Lower leg skin (tissue), 4 donors: ENCODE measurements around the gene FCN3. TPM values are rescaled to one million over a fixed set of nuclear protein-coding genes. Genes with fewer than 3 reads are reported as not detected.

Experiments
- DNase-seq, 2 donors: peaks; one replicate each; pipeline ENCODE4 v3.0.0-alpha.2; 2019; ENCODE audit warnings: low spot score in 2 of 2
- H3K4me3 ChIP-seq: fragments of 200-600 bp; sonication (generic); 2 replicates; pipeline ENCODE4 v1.5.1; 2017; ENCODE audit warnings: mild to moderate bottlenecking, low read depth; ENCODE audit not compliant: poor library complexity, severe bottlenecking
- POLR2A ChIP-seq, 2 donors: fragments of 450-650 bp; IDR thresholded peaks; one replicate each; pipeline ENCODE4 v1.6.1; 2016 to 2017; ENCODE audit warnings: antibody characterized with exemption in 2 of 2, mild to moderate bottlenecking in 1 of 2, moderate library complexity in 1 of 2
- WGBS, 2 donors: methylation state at CpG; one replicate each; pipeline ENCODE4 v1.1.5; 2018; 5-methylcytosine and 5-hydroxymethylcytosine counted together
- intact Hi-C: fragments of 100-400 bp; cut with DNase I; formaldehyde crosslinking; loops from one replicate; pipeline ENCODE4 v1.15.0; 2023; ENCODE audit warnings: low total_unique reads
- total RNA-seq, 4 donors: library from RNA; depleted of rRNA; stranded (reverse); fragments of >200 nt; gene quantifications; one replicate each; pipeline ENCODE4 v1.1.0, GENCODE V29; 2016
- TF ChIP-seq, protein P1 (sequence below), 3 donors: fragments of 450-650 bp; IDR thresholded peaks; one replicate each; pipeline ENCODE4 v1.5.1; 2016; ENCODE audit warnings: antibody characterized with exemption in 3 of 3, mild to moderate bottlenecking in 3 of 3, moderate library complexity in 2 of 3

FCN3 gene
- total RNA-seq, 4 donors from 2014 or later = 1.0 to 6.5 (median 1.7) TPM; not detected in 1

DNA sequence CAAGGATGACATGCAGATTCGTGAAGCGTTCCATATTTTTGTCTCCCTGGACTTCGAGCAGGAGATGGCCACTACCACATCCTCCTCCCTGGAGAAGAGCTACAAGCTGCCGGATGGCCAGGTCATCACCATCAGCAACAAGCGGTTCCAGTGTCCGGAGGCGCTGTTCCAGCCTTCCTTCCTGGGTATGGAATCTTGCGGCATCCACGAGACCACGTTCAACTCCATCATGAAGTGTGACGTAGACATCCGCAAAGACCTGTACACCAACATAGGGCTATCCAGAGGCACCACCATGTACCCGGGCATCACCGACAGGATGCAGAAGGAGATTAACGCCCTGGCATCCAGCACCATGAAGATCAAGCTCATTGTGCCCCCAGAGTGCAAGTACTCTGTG is 49.3 kb downstream of the FCN3 start:
- DNase-seq = no peak
- no peak overlapping the region for H3K4me3 ChIP-seq
- 91 to 93% methylated on average over 15 of the region's 15 CpGs for WGBS, 2 donors
- TF ChIP-seq POLR2A (IDR thresholded peaks at IDR 0.05) = no peak
- TF ChIP-seq, protein P1, sequence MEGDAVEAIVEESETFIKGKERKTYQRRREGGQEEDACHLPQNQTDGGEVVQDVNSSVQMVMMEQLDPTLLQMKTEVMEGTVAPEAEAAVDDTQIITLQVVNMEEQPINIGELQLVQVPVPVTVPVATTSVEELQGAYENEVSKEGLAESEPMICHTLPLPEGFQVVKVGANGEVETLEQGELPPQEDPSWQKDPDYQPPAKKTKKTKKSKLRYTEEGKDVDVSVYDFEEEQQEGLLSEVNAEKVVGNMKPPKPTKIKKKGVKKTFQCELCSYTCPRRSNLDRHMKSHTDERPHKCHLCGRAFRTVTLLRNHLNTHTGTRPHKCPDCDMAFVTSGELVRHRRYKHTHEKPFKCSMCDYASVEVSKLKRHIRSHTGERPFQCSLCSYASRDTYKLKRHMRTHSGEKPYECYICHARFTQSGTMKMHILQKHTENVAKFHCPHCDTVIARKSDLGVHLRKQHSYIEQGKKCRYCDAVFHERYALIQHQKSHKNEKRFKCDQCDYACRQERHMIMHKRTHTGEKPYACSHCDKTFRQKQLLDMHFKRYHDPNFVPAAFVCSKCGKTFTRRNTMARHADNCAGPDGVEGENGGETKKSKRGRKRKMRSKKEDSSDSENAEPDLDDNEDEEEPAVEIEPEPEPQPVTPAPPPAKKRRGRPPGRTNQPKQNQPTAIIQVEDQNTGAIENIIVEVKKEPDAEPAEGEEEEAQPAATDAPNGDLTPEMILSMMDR (IDR thresholded peaks at IDR 0.05) = no peak
- intact Hi-C loops = no loop called here

DNA sequence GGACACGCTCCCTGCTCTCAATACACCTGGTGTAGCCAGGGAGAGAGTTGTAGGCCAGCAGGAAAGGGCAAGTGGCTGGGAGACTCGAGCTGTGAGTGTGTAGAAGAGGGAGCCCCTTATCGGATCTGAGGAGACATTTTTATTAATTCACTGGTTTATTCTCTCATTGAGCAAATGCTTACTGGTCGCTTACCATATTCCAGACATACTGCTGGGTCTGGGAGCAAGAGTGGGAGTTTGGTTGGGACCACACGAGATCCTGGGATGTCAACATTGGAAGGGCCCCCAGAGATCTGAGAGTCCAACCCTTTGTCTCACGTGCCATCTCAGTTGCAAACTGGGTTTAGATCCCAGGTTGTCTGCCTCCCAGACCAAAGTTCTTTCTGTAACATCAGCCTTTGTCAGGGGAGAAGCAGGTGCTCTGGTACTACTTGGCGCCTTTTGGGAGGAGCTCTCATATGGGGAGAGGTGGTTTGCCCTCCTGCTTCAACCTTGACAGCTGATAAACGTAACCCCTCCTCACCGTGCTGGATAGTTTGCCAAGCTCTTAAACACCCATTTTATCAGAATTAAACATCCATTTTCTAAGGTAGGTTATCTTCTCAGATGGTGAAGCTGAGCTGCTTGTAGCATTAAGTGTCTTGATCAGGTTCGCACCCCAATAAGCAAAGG is 51.9 kb downstream of the FCN3 start:
- intact Hi-C loops = no loop called here
- 9 to 11% methylated on average over 10 of the region's 10 CpGs for WGBS, 2 donors
- TF ChIP-seq POLR2A (IDR thresholded peaks at IDR 0.05) = no peak
- TF ChIP-seq, protein P1 (IDR thresholded peaks at IDR 0.05) = no peak

DNA sequence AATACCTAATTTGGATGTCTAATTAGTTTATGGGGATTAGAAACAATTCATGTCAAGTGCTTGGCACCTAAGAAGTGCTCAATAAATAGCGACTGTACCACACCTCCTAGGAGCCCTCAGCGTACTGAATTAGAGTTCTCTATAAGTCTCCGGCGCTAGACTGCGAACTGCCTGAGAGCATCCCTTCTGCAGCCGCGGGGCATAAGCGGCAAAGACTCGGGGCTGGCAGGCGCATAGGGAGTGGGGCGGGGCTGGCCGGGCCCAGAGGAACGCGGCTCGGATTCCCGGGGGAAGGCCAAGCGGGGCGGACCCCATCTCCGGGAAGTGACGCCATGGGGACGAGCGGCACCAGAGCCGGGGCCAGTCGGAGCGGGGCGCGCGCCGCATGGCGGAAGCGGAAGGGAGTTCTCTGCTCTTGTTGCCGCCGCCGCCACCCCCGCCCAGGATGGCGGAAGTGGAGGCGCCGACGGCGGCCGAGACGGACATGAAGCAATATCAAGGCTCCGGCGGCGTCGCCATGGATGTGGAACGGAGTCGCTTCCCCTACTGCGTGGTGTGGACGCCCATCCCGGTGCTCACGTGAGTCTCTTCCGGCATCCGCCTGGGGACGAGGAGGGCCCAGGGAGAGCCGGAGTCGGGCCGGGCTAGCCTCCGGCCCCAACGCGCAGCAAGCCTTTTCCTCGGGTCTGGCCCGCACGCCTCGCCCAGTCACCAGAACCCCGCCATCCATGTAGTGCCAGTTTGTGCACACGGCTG is 52.6 kb downstream of the FCN3 start, which contains the start of gene TMEM222:
TSS of gene TMEM222 (plus strand) at position 351 of the 756 bp plus-strand sequence. CDS start at position 386, 35 bp downstream.
- whole genome bisulfite sequencing, 2 donors = 1% methylated on average over 27 to 56 of the region's 67 CpGs
- intact Hi-C loops = no loop called here
- TF ChIP-seq, protein P1 (IDR thresholded peaks at IDR 0.05) = peak in 1 of 3 donors; percentile 67
- no peak for TF ChIP-seq POLR2A (IDR thresholded peaks at IDR 0.05)
- DNase-seq = peak; percentile 95 to 99
- peak within 1 kb of the TSS; percentile 91 for H3K4me3 ChIP-seq

More for the DNA sequence above, 51.9 kb downstream of the FCN3 start:
- DNase-seq = no peak
- H3K4me3 ChIP-seq = peak overlapping the region; percentile 91

Other genes with a start within 250 kb of the FCN3 start
- 10 to 100 TPM; 10.9 to 19.4 (median 13.2) TPM for gene SLC9A1, start 219.7 kb downstream of the FCN3 start, total RNA-seq
- gene WDTC1, start 140.2 kb downstream of the FCN3 start, total RNA-seq = 10 to 100 TPM; 43.8 to 75.6 (median 65.1) TPM
- gene TMEM222, start 52.7 kb downstream of the FCN3 start, total RNA-seq = 10 to 100 TPM; 24.3 to 35.2 (median 28.7) TPM
- 100 to 1,000 TPM; 183 to 231 (median 219) TPM for gene SYTL1, start 32.8 kb downstream of the FCN3 start, total RNA-seq
- gene MAP3K6, start 7.9 kb downstream of the FCN3 start, total RNA-seq = 100 to 1,000 TPM in 2 of 4 donors, 10 to 100 TPM in 2; 85.0 to 140 (median 100) TPM
- gene CD164L2, start 8.5 kb upstream of the FCN3 start, total RNA-seq = 10 to 100 TPM in 2 of 4 donors, 1 to 10 TPM in 2; 4.3 to 12.0 (median 10.0) TPM
- gene GPR3, start 17.8 kb upstream of the FCN3 start, total RNA-seq = 1 to 10 TPM in 2 of 4 donors, under 1 TPM in 2; 0.22 to 1.3 (median 0.68) TPM
- 10 to 100 TPM; 53.8 to 76.6 (median 70.3) TPM for gene WASF2, start 115.3 kb upstream of the FCN3 start, total RNA-seq
- gene AHDC1, start 229.3 kb upstream of the FCN3 start, total RNA-seq = 10 to 100 TPM; 37.7 to 63.0 (median 52.5) TPM